ENCODE results near the gene NUDT16L1.
A peak's percentile ranks its signal among the peaks of the same experiment; 100 is the strongest.

NUDT16L1 gene

DNA sequence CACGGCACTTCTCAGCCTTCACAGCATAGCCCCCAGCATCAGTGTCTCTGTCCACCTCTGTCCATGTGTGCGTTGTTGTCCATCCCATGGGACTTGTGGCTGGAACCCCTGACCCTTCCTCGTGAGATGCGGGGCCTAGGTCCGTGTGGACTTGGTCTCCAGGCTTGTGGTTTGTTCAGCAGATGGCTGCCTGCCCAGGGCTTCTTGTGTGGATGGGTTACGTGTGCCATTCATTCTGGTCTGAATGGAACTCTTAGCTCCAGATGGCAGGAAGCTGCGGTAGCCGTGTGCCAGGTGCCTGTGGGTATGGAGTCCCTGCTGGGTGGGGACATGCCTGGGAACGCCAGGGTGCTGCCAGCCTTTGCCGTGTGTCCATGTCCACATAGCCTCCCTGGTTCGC is 31.7 kb upstream of the NUDT16L1 start:
- no peak overlapping the region for H3K4me3 ChIP-seq (replicated peaks; ENCODE audit: insufficient read depth, low read length)
- H3K27ac ChIP-seq (replicated peaks), result peak overlapping the region; percentile 95
- peak in 1 of 2 experiments; percentile 72 for DNase-seq (ENCODE audit: low read depth in 1 of 2, low spot score in 1 of 2)
- no peaks in the 10 kb centered on the region for H3K27me3 ChIP-seq (ENCODE audit: insufficient read depth, poor library complexity, severe bottlenecking)
- no peak for TF ChIP-seq SPI1 (IDR thresholded peaks at IDR 0.05; ENCODE audit: borderline replicate concordance, low read depth)
- TF ChIP-seq POLR2AphosphoS5 (IDR thresholded peaks at IDR 0.05; ENCODE audit: low read depth), result peak; percentile 97
- TF ChIP-seq, protein P1, sequence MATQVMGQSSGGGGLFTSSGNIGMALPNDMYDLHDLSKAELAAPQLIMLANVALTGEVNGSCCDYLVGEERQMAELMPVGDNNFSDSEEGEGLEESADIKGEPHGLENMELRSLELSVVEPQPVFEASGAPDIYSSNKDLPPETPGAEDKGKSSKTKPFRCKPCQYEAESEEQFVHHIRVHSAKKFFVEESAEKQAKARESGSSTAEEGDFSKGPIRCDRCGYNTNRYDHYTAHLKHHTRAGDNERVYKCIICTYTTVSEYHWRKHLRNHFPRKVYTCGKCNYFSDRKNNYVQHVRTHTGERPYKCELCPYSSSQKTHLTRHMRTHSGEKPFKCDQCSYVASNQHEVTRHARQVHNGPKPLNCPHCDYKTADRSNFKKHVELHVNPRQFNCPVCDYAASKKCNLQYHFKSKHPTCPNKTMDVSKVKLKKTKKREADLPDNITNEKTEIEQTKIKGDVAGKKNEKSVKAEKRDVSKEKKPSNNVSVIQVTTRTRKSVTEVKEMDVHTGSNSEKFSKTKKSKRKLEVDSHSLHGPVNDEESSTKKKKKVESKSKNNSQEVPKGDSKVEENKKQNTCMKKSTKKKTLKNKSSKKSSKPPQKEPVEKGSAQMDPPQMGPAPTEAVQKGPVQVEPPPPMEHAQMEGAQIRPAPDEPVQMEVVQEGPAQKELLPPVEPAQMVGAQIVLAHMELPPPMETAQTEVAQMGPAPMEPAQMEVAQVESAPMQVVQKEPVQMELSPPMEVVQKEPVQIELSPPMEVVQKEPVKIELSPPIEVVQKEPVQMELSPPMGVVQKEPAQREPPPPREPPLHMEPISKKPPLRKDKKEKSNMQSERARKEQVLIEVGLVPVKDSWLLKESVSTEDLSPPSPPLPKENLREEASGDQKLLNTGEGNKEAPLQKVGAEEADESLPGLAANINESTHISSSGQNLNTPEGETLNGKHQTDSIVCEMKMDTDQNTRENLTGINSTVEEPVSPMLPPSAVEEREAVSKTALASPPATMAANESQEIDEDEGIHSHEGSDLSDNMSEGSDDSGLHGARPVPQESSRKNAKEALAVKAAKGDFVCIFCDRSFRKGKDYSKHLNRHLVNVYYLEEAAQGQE (IDR thresholded peaks at IDR 0.05; ENCODE audit: insufficient replicate concordance, low read depth), result no peak
- TF ChIP-seq GABPA (IDR thresholded peaks at IDR 0.05; ENCODE audit: low read depth), result no peak

DNA sequence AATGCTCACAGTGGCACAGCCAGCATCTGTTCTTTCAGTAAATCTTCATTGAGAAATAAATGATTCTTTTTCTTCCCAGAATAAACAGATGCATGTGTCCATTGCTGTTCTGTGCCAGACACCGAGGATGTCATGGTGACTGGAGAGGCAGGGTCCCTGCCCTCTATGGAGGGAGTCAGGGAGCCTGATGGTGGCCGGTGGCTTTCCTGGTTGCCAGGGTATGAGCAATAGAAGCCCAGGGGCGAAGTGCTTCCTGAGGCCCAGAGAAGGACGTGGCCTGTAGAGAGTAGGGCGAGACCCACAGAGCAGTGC is 29.9 kb upstream of the NUDT16L1 start:
- Histone ChIP-seq H3K27ac (replicated peaks) (peak overlapping the region; percentile 95), H3K27me3 (ENCODE audit: insufficient read depth, poor library complexity, severe bottlenecking) (no peaks in the 10 kb centered on the region), H3K4me3 (replicated peaks; ENCODE audit: insufficient read depth, low read length) (no peak overlapping the region)
- DNase-seq (ENCODE audit: low read depth in 1 of 2, low spot score in 1 of 2), result no peak
- no peak for TF ChIP-seq GABPA (IDR thresholded peaks at IDR 0.05; ENCODE audit: low read depth)
- no peak for TF ChIP-seq POLR2AphosphoS5 (IDR thresholded peaks at IDR 0.05; ENCODE audit: low read depth)
- no peak for TF ChIP-seq SPI1 (IDR thresholded peaks at IDR 0.05; ENCODE audit: borderline replicate concordance, low read depth)
- TF ChIP-seq, protein P1 (IDR thresholded peaks at IDR 0.05; ENCODE audit: insufficient replicate concordance, low read depth), result no peak
- TF ChIP-seq, protein P2, sequence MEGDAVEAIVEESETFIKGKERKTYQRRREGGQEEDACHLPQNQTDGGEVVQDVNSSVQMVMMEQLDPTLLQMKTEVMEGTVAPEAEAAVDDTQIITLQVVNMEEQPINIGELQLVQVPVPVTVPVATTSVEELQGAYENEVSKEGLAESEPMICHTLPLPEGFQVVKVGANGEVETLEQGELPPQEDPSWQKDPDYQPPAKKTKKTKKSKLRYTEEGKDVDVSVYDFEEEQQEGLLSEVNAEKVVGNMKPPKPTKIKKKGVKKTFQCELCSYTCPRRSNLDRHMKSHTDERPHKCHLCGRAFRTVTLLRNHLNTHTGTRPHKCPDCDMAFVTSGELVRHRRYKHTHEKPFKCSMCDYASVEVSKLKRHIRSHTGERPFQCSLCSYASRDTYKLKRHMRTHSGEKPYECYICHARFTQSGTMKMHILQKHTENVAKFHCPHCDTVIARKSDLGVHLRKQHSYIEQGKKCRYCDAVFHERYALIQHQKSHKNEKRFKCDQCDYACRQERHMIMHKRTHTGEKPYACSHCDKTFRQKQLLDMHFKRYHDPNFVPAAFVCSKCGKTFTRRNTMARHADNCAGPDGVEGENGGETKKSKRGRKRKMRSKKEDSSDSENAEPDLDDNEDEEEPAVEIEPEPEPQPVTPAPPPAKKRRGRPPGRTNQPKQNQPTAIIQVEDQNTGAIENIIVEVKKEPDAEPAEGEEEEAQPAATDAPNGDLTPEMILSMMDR (IDR thresholded peaks at IDR 0.05; ENCODE audit: insufficient read depth, low read length), result no peak

DNA sequence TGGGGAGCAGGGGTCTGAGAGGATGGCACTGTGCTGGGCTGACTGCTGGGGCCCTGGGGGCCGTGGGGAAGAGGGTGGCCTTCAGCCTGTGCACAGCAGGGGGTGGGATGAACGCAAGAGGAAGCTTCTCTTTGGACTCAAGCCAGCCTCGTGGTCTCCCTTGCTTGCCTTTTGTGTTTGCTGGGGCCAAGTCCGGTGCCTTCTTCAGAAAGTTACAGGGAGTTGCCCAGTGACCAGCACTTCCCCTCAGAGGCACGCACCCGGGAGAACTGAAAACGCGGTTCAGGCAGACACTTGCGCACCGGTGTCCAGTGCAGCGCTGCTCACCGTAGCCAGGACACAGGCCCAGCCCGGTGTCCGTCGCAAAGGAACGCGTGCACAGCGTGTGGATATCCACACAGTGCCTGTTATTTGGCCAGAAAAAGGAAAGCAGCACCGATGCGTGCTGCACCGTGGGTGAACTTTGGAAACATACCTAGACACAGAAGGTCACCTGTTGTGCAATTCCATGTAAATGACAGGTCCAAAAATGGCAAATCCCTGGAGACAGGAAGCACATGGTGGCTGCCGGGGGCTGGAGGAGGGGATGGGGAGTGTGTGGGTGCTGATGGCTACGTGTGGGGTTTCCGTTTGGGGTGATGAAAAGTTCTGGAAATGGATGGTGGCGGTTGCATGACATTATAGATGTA is 29.4 kb upstream of the NUDT16L1 start:
- DNase-seq (ENCODE audit: low read depth in 1 of 2, low spot score in 1 of 2), result peak; percentile 95 to 98
- Histone ChIP-seq H3K4me3 (replicated peaks; ENCODE audit: insufficient read depth, low read length) (no peak overlapping the region; the same call in 1 of the 2 replicates), H3K27ac (replicated peaks) (peak overlapping the region; percentile 95), H3K27me3 (ENCODE audit: insufficient read depth, poor library complexity, severe bottlenecking) (no peaks in the 10 kb centered on the region)
- TF ChIP-seq, protein P1 (IDR thresholded peaks at IDR 0.05; ENCODE audit: insufficient replicate concordance, low read depth), result no peak
- TF ChIP-seq SPI1 (IDR thresholded peaks at IDR 0.05; ENCODE audit: borderline replicate concordance, low read depth), result peak; percentile 94
- TF ChIP-seq, protein P2 (IDR thresholded peaks at IDR 0.05; ENCODE audit: insufficient read depth, low read length), result no peak
- peak; percentile 83 for TF ChIP-seq POLR2AphosphoS5 (IDR thresholded peaks at IDR 0.05; ENCODE audit: low read depth)
- TF ChIP-seq GABPA (IDR thresholded peaks at IDR 0.05; ENCODE audit: low read depth), result no peak
